Umbilical cord (tissue), 2 donors: ENCODE results near the gene MAP7D1. TPM values are rescaled to one million over a fixed set of nuclear protein-coding genes. Genes with fewer than 3 reads are reported as not detected.
"Not testable (repeated sequence)": the region's sequence is repeated elsewhere in the genome, so short reads cannot be mapped to it uniquely, and the experiment has no call there.

Experiments used
- DNase-seq: peaks from one replicate; pipeline ENCODE4 v3.0.0-alpha.2; 2015; ENCODE audit warnings: low spot score
- total RNA-seq: library from RNA; depleted of rRNA; stranded (reverse); fragments of >200 nt; gene quantifications from one replicate; pipeline ENCODE4 v1.2.3, GENCODE V29; 2014; ENCODE audit warnings: low replicate concordance; ENCODE audit not compliant: insufficient read depth

The MAP7D1 gene
- total RNA-seq, 1 donor from 2014 or later: 64.0 TPM

DNA sequence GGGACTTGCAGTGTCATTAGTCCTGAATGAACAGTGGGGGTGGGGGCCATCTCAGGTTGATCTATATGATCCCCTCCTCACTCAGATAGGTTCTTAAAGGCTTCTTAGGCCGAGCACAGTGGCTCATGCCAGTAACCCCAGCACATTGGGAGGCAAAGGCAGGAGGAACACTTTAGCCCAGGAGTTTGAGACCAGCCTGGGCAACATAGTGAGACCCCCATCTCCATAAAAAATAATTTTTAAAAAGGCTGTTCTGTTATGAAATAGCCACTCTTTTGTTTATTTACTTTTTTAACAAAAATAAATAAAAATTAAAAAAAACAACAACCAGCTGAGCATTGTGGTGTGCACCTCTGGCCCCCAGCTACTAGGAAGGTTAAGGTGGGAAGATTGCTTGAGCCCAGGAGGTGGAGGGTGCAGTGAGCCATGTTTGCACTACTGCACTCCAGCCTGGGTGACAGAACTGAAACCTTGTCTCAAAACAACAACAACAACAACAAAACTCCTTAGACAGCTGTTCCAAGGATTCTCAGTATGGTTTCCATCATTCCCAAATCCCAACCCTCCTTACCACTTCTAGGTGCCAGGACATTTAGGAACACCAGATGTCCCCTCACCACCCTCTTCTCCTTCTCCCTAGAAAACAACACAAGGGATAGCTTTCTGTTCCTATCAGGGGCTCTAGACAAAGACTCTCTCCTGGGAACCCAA is 4.7 kb upstream of the MAP7D1 start:
- no peak for DNase-seq

- DNase-seq: no peak
These were observed 4.1 kb upstream of the MAP7D1 start for GRCh38 chr1:36151845-36152203.

DNA sequence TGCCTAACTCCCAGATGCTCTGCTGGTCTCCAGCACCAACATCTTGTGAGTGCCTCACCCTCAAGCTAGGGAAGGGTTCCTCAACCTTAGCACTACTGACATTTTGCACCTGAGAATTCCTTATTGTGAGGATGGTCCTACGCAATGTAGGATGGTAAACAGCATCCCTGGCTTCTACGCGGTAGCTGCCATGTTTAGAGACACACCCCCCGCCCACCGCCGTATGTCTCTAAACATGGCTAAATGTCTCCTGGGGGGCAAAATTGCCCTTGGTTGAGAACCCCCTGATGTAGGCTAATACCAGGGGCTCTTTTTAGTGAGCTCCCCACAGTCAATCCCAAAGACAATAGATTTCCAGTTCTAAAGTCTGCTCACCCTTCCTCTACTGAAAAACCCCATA is 2.5 kb upstream of the MAP7D1 start:
- DNase-seq: no peak

DNA sequence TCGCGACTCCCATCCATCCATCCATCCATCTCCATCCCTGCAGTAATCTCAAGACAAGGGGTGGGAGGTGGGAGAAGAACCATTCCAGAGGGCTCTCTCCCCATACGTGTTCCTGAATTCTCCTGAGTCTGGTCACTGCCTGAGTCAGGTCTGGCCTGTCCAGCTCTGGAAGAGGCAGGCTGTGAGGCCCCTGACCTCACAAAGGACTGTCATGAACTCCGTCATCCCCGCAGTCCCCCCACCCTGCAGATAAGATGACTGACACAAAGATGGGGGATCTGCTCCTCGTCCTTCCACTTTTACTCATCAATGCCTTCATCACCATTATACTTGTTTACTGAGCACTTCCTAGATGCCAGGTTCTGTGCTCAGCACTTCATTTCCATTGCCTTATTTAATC is 1.6 kb upstream of the MAP7D1 start:
- DNase-seq: no peak

- DNase-seq: peak; percentile 22
These were observed 1.1 kb upstream of the MAP7D1 start for GRCh38 chr1:36154765-36155407.

DNA sequence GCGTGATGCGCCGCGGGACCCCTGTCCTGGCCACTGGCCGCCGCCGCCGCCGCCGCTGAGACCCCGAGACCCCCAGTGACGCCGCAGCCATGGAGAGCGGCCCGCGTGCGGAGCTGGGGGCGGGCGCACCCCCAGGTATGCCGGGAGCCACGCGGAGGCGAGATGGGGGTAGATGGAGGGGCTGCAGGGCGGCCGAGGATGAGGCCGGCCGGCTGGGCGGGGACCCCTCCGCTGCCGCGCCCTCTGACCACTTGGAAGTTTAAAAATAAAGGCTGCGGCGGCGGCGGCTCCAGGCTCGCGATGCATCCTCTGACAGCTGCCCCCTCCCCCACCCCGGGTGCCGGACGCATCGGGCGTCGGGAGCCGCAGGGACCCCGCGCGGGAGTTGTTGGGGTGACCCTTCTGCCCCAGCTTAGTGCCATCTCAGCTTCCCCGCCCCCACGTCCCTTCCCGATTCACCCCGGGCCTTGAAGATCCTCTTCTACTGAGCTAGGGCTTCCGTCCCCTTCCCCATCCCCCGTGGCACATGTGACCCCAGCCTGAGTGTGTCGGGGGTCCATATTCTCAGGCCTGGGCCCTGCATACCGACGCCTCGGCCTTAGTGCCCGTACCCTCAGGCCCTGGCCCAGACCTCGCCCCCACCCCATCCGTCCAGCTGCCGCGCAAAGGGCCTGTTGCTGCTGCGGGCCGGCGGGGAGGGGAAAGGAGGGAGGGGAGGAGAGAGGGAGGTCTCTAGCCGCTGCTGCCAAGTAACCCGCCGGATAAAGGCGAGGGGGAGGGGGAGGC is 562 bp downstream of the MAP7D1 start:
- DNase-seq: peak; percentile 85

DNA sequence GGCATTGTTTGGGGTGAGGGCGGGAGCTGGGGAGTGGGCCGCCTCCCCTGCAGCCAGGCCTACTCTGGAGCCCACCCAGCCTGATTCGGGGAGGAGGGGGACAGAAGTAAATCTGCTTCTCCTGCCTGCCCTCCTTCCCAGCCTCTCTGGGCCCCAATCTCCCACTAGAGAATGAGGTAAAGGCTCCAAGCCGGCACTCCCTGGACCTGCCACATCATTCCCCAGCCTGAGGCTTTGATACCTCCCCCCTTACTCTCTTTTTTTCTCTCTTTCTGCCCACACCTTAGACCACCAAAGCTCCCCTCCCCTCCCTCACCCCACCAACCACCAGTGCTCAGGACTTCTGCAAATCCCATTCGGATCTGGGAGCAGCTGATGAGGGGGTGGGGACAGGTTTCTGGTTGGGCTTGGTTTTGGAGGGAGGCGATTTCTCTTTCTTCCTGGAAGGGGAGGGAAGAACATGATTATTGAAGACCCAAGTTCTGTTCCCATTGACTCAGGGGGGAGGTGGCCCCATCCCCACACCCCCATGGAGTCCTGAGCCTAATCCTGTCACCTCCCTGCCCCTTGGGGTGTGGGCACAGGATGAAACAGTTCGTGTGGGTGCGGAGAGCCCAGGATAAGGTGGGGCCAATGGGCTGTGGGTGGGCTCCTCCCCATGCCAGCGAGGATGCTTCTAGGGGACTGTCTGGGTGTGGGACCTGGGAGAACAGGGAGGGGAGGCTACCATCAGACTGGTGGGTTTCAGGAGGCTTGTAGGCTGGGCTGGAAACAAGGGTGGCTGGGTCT is 1.3 kb downstream of the MAP7D1 start:
- DNase-seq: peak; percentile 62

DNA sequence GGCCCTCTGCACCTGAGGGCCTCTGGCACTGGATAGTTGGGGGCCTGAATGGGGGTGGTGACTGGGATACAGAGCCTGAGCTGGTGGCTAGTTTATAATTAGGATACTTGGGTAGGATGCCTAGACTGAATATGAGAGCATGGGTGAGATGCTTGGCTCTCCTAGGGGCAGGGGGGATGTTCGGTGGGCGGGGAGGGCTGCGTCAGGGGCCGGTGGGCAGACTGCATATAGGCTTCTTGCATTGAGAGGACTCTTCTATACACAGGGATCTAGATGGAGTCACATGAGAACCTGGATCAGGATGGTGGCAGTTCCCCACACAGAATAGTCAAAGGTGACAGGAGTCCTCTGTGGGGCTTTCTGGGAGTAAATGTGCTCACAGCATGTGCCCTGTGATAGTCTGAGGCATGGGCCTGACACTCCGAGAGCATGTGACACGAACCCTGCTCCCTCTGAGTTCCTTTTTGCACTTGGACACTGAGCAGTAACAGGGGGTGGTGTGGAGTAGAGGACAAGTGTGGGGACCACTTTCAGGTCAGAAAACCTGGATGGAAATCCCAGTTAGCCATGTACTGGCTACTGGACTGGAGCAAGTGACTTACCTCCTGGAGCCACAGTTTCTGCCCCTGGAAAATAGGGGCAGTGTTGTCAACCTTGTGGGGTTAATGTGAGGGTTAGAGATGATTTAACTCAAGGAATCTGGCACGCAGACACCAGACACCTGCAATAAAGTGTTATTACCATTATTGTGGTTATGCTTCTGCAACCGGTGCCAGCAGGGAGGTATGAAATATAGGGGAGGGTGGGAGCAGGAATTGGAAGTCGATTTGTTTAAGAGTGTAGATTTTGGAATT is 2.2 kb downstream of the MAP7D1 start:
- no peak for DNase-seq

GRCh38 chr1:36158827-36159252 is 2.9 kb downstream of the MAP7D1 start:
- not testable (repeated sequence) for DNase-seq

GRCh38 chr1:36159614-36160387 is 3.8 kb downstream of the MAP7D1 start:
- no peak for DNase-seq

DNA sequence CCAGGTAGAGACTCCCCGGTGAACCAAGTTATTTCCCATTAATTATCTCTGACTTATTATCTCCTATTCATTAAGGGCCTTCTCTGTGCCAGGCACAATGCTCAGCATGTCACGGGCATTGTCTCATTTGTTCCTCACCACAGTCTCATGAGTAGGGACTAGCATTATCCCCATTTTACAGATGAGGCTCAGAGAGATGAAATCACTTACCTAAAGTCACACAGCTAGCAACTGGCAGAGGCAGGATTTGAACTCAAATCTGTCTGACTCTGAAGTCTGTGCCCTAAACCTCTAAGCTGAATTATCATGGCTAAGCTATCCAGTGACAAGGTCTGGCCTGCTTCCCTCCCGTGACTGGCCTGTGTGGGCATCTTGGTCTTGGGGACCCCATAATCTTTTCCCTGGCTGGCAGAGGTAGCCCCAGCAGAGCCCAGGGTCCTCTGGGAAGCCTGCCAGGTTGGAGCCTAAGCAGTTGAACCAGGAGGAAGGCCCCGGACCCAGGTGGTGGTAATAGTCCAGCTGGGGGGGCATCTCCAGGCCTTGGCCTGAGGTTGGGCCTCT is 4.5 kb downstream of the MAP7D1 start:
- no peak for DNase-seq

DNA sequence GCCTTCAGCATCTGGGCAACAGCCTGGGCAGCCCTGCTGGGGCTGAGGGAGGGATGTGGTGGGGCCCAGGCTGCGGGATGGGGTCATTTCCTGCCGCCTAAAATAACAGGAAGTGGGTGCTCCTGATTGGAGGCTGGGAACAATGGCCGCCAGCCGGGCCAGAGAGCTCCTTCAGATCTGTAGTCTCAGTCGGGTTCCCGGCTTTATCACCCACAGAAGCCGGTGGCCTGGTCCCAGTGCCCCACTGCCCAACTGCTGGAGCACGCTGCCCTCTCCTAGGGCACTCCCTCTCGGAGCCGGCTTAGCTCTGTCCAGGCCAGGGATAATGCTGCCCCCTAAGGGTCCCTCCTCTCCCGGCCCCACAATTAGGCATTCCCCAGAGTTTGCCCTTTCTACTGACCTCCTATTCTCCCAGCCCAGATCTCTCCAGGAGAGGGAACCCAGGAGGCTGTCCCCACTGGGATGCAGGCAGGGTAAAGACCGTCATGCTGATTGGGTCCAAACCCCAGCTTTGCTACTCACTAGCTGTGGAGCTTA is 5.1 kb downstream of the MAP7D1 start:
- DNase-seq: peak; percentile 70

DNA sequence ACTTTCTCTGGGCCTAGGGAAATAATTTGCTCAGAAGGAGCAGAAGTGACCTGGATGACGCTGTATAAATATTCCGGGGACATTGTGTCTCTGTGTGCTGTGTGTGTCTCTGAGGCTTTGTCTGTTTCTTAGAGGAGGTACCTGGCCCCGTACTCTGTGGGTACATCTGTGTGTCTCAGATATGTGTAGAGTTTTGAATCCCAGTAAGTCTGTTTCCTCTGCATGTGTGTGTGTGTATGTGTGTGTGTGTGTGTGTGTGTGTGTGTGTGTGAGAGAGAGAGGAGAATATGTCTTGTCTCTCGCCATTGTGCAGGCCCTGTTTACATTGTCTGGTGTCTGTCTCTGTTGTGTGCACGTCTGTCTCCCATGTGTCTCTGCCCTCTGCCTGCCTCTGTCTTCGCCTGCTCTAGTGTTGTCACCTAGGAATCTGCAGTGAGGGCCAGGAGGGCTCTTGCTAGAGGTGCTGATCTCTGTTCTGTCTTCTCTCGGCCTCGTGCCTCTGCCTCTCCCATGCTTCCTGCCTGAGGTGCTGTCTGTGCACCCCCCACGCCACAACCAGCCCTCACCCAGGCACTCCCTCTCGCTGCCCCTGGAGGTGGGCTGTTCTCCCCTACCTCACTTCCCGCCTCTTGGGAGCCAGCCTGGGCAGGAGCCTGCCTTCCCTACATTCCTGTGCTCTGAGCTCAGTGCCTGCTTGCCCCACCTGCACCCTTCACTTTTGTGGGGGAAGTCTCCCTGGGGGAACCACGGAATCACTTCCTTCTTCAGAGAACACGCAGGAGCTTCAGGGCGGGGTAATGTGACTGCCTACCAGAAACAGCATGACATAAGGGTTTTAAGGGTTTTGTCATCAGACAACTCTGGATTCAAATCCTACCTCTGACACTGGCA is 5.9 kb downstream of the MAP7D1 start:
- peak; percentile 72 for DNase-seq

- DNase-seq: no peak
These were observed 6.8 kb downstream of the MAP7D1 start for GRCh38 chr1:36162680-36163239.

- no peak for DNase-seq
These were observed 7.5 kb downstream of the MAP7D1 start for GRCh38 chr1:36163426-36163825.

- no peak for DNase-seq
These were observed 8.4 kb downstream of the MAP7D1 start for GRCh38 chr1:36164361-36164760.

DNA sequence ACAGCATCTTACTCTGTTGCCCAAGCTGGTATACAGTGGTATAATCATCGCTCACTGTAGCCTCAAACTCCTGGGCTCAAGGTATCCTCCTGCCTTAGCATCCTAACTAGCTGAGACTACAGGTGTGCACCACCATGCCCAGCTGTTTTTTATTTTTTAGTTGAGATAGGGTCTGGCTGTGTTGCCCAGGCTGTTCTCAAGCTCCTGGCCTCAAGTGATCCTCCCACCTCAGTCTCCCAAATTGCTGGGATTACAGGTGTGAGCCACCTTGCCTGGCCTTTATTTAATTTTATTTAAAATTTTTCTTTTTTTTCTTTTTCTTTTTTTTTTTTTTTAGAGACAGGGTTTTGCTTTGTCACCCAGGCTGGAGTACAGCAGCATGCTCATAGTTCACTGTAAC is 9.2 kb downstream of the MAP7D1 start:
- no peak for DNase-seq

- no peak for DNase-seq
These were observed 10.2 kb downstream of the MAP7D1 start for GRCh38 chr1:36166136-36166535.
